Thyroid gland (tissue), 4 donors: ENCODE data around the gene ZNF383.
"Not testable (repeated sequence)": the region's sequence is repeated elsewhere in the genome, so short reads cannot be mapped to it uniquely, and the experiment has no call there.

ENCODE experiments used
- CTCF ChIP-seq, 6 experiments: fragments of 200-600 bp in 3 of 6; fragments of 450-650 bp in 3 of 6; sonication (generic) in 3 of 6; IDR thresholded peaks; one replicate each; pipeline ENCODE4 v1.5.1; 2016 to 2019; ENCODE audit warnings: antibody characterized with exemption in 6 of 6, mild to moderate bottlenecking in 2 of 6, inconsistent platforms in 1 of 6, moderate library complexity in 1 of 6
- POLR2A ChIP-seq, 2 donors: fragments of 450-650 bp; IDR thresholded peaks; one replicate each; pipeline ENCODE4 v1.6.1; 2017; ENCODE audit warnings: antibody characterized with exemption in 2 of 2, mild to moderate bottlenecking in 2 of 2, moderate library complexity in 1 of 2

DNA sequence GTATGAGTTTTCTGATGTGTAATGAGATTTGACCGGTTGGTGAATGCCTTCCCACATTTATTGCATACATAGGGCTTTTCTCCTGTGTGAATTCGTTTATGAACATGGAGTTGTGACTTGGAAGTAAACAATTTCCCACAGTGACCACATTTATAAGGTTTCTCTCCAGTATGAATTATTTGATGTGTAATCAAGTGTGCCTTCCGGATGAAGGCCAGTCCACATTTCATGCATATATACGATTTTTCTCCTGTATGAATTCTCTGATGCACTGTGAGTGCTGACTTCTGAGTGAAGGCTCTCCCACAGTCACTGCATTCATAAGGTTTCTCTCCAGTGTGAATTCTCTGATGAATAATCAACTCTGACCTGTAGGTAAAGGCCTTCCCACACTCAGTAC lies 31.9 kb upstream of the ZNF383 start:
- TF ChIP-seq CTCF, POLR2A (IDR thresholded peaks at IDR 0.05): not testable (repeated sequence)
